GM13977 (cell line): ENCODE data around the gene MUC16.
"Not testable (repeated sequence)": the region's sequence is repeated elsewhere in the genome, so short reads cannot be mapped to it uniquely, and the experiment has no call there.

Source experiments
- DNase-seq: peaks from one replicate; pipeline ENCODE4 v3.0.0; 2012; ENCODE audit warnings: low spot score
- CTCF ChIP-seq: IDR thresholded peaks from 2 replicates; pipeline ENCODE4 v1.5.1; 2012; ENCODE audit warnings: mild to moderate bottlenecking, control low read depth; ENCODE audit not compliant: insufficient read depth; ENCODE audit errors: extremely low read depth, missing control alignments
- in situ Hi-C: fragments of 300-500 bp; cut with MboI; formaldehyde crosslinking; loops from one replicate; pipeline ENCODE4 v1.12.0; 2022; ENCODE audit warnings: low sequenced_read_pairs, low pct_unique_long_range_greater_than_20kb, mixed read lengths, inconsistent platforms; ENCODE audit not compliant: unreplicated experiment

Gene MUC16

GRCh38 chr19:9009935-9010651 lies at the start of gene MUC16:
Gene MUC16, minus strand, starts transcription at chr19:9010409.
- no peak for DNase-seq
- TF ChIP-seq CTCF = no peak
- in situ Hi-C loops = no loop called here

- no peak for DNase-seq
- in situ Hi-C loops = no loop called here
- no peak for TF ChIP-seq CTCF
Observed at GRCh38 chr19:9058905-9059667, 48.9 kb upstream of the MUC16 start.

- TF ChIP-seq CTCF = no peak
Observed at GRCh38 chr19:9057505-9058258, 47.5 kb upstream of the MUC16 start.

GRCh38 chr19:9056131-9056530 lies 45.9 kb upstream of the MUC16 start:
- DNase-seq, in situ Hi-C loops: not testable (repeated sequence)

More at GRCh38 chr19:9057505-9058258, 47.5 kb upstream of the MUC16 start:
- in situ Hi-C loops = no loop called here
- DNase-seq = no peak

GRCh38 chr19:9054765-9055164 lies 44.6 kb upstream of the MUC16 start:
- TF ChIP-seq CTCF = no peak
- no peak for DNase-seq
- in situ Hi-C loops = no loop called here

- TF ChIP-seq CTCF = no peak
- in situ Hi-C loops = no loop called here
- DNase-seq = no peak
Observed at GRCh38 chr19:9054207-9054606, 44.0 kb upstream of the MUC16 start.

- in situ Hi-C loops, DNase-seq: not testable (repeated sequence)
Observed at GRCh38 chr19:9053674-9054073, 43.5 kb upstream of the MUC16 start.
